Measurements from ENCODE around the gene SART1.
"Not testable (repeated sequence)": the region's sequence is repeated elsewhere in the genome, so short reads cannot be mapped to it uniquely, and the experiment has no call there.

- TF ChIP-seq POLR2A (IDR thresholded peaks at IDR 0.05; ENCODE audit: low read depth, low read length); MAX (IDR thresholded peaks at IDR 0.05; ENCODE audit: low read depth, low read length); EZH2 (IDR thresholded peaks at IDR 0.05; ENCODE audit: borderline replicate concordance, control insufficient read depth, low read depth, low read length); RAD21 (IDR thresholded peaks at IDR 0.05; ENCODE audit: insufficient read depth, low read depth, low read length): not testable (repeated sequence)
Observed at GRCh38 chr11:65951641-65952040, 9.9 kb upstream of the SART1 start.

All from GM12878 (cell line).